ENCODE measurements around the gene SORCS3.

The SORCS3 gene

DNA sequence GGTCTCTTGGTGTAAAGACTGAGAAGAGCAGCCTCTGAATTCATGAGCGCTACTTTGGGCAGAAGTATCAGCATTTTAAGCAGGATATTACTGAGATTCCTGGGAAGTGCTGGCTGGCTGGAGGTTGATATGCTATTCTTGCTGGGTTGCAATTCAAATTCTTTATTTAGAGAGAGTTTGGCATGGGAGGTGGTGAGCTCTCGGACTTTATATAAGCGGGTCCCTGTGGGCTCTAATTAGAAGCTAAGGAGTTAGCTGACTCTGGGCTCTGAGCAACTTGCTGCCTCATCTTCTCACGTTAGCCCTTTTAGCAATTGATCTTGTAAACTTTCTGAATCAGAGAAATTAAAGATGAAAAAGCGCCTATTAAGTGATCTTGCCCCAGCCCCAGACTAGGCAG, 430.9 kb downstream of the SORCS3 start:
- no peak overlapping the region for H3K4me3 ChIP-seq (ENCODE audit: low read depth, low read length)

DNA sequence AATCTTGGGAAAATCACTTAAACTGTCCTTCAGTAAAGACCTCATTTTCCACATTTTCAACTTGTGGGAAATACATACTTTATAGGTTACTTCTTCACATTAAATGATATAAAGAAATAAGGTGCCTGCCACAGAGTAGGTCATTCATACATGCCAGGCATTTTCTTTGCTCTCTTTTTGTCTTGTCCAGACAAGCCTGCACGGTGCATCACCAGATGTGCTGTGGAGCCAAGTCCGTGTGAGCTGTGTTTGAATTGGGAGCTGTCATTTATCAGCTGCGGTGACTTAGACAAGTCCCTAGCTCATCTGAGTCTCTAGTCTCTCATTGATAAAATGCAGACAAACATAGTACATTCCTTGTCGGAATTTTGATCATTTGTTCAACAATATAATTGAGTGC, 432.9 kb downstream of the SORCS3 start:
- no peak overlapping the region for H3K4me3 ChIP-seq (ENCODE audit: low read depth, low read length)

DNA sequence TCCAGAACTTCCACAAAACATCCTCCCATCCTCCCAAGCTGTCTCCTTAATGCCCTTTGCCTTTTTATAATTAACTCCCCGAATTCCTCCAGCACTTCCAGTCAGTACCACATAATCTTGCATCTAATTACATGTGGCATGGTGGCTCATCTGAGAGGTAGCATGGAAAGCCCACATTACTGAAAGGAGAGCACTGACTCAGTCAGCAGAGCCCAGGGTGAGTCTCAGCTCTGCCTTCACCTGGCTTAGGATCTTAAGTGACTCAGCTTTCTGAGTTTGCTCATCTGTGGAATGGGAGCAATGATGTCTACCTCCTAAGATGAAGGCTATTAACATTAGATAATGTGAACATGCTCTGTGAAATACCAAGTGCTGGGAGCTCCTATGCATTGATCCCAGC, 433.9 kb downstream of the SORCS3 start:
- H3K4me3 ChIP-seq (ENCODE audit: low read depth, low read length) = no peak overlapping the region

DNA sequence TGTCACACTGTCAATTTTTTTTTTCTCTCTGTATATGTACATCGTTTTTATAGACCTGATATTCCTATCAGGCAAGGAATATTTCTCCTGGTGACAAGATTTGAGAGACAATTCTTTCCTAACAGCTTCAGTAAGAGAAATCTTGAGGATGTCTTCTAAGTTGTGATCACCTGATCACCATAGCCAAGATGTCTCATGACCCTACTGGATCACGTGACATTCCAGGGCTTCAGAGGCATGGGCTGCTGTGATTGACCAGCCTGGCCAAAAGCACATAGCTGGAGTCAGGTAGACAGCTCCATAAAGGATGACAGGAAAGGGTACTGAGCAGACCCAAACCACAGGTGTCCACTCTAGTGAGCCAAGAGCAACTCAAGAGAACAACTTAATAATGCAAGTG, 444.9 kb downstream of the SORCS3 start:
- no peak overlapping the region for H3K4me3 ChIP-seq (ENCODE audit: low read depth, low read length)

DNA sequence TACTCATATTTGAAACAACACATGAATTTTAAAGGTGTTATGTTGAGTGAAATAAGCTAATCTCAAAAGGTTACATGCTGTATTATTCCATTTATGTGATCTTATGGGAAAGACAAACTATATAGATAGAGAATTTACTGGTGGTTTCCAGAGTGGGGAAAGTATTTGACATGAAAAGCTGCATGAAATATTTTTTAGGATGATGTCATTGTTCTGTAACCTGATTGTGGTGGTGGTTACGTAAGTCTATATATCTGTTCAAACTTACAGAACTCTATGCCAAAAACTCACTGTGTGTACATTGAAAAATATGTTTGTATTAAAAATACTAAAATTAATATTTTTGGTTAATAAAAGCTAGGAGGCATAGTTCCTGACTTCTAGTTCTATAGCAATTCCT, 453.0 kb downstream of the SORCS3 start:
- H3K4me3 ChIP-seq (ENCODE audit: low read depth, low read length) = no peak overlapping the region

DNA sequence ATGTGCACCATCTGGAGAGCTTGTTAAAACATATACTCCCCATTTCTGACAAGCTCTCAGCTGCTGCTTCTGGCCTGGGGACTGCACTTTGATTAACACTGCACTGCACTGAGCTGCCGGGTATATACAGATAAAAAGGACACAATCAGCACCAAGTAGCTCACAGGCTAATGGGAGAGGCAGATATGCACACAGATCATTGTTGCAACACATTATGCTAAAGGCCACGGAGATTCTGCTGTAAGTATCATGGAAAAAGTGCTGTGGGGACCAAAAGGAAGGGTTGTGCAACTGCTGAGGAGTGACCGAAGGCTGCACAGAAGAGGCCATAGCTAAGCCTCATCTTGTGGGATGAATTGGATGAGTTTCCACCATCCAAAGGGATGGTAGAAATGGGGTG, 455.2 kb downstream of the SORCS3 start:
- H3K4me3 ChIP-seq (ENCODE audit: low read depth, low read length) = no peak overlapping the region

DNA sequence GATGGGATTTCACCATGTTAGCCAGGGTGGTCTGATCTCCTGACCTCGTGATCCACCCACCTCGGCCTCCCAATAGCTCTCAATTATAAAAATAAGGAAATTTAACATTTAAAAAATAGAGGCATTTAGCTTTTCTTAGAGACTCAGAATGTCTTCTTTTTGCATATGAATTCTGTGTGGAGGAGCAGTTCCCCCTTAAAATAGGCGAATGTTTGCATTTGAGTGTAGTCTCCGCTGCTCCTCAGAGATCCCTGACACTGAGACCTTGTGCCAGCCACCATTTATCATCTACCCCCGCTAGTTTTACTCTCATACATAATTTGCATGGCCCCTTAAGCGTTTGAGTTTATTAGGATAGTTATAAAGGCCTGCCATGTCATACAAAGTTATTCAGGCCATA, 461.9 kb downstream of the SORCS3 start:
- no peak overlapping the region for H3K4me3 ChIP-seq (ENCODE audit: low read depth, low read length)

DNA sequence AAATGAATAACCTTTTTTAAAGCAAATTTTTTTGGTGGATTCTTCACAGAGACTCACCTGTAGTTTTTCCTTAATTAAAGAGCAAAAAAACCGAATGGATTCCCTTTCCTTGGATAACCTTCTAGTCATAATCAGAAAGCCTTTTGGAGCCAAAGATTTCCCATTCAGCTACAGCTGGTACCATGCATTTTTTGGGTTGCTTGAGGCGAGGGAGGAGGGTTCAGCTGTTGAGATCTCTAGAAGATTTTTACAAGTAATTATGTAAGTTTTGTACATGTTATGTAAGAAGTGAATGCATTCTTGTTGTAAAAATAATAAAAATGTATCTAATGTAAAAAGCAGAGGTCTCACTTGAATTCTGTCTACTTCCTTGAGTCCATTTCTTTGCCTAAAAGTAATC, 463.2 kb downstream of the SORCS3 start:
- H3K4me3 ChIP-seq (ENCODE audit: low read depth, low read length) = no peak overlapping the region

DNA sequence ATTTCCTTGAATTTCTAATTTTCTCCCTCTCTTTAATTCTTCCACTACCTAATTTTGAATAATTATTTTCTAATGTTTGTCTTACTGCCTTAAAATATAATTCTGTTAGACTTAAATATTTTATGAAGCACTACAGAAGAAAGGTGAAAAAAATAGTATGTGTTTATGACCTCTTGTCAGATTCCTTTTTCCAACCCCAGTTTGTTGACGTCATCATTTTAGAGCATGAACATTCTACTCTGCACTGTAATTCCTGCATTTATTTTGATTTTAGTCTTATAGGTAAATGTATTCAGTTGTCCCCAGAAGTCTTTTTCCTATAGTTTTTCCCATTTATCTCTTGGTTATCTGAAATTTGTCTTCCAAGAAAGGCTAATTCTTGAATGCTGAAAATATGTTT, 468.1 kb downstream of the SORCS3 start:
- H3K4me3 ChIP-seq (ENCODE audit: low read depth, low read length) = no peak overlapping the region

DNA sequence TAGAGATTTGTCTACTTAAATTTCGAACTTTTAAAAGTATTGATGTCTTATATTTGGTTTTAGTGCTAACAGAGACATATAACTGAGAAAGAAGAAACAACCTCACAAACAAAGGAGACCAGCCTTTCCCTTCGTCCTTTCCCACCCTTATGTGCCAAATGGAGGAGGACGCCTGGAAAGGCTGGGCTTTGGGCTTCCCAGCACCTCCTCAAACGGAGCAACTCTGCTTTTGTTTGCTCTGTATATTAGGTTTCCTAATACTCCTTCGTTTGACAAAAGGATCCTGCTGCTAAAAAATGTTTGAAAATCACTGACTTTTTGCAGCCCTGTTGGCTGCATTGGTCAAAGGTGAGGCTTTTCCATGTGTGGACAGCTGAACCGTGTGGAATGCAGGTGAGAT, 471.8 kb downstream of the SORCS3 start:
- no peak overlapping the region for H3K4me3 ChIP-seq (ENCODE audit: low read depth, low read length)

DNA sequence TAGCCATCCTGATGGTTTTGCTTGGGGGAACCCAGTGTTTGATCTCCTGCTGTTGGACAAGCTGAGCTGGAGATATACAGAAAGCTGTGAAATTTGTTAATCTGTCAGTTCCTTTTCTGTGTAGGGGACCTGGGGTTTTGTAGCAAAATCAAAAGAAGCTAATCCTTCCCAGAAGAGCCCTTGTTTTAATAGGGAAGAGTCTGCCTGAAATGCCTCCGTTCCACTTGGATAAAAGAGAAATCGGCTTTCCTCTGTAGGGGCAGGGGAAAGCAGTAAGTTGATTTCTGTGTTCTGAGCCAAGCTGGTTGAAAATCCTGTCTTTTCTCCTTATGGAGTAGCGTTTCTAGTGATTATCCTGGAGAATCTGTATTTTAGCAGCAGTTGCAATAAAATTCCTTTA, 472.6 kb downstream of the SORCS3 start:
- H3K4me3 ChIP-seq (ENCODE audit: low read depth, low read length) = no peak overlapping the region

DNA sequence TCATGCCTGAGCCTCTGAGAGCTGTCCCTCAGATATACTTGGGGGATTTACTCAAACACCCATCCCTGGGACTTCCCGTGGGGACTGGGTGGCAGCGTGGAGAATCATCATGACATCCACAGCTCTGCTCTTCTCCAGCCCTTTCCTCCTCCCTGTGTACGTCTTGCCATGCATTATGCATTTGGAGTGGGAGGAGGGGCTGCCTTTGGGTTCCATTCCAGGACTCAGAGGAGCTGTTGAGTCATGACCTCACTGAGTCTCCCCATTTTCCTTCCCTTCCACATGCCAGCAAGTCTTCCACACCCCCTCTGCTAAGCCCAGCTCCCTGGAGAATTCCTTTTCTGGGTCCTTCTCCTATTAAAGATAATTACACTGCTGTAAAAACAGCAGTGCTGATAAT, 480.7 kb downstream of the SORCS3 start:
- no peak overlapping the region for H3K4me3 ChIP-seq (ENCODE audit: low read depth, low read length)

DNA sequence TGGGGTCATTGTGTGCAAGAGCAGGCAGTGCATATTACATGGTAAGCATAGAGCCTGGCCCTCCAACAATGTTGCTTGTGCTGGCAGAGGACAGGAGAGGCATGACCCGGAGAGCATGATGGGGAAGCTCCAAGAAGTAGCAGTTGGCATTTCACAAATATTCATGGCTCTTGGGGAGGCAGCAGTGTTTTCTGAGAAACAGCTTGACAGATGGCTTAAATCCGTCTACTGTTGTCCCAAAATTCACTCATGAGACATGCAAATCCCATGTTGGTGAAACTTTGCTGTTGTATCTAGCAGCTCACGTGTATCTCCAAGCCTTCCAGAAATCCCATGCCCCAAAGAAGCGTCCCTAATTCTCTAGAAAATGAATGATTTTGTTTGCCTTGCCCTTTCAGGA, 487.0 kb downstream of the SORCS3 start:
- no peak overlapping the region for H3K4me3 ChIP-seq (ENCODE audit: low read depth, low read length)

DNA sequence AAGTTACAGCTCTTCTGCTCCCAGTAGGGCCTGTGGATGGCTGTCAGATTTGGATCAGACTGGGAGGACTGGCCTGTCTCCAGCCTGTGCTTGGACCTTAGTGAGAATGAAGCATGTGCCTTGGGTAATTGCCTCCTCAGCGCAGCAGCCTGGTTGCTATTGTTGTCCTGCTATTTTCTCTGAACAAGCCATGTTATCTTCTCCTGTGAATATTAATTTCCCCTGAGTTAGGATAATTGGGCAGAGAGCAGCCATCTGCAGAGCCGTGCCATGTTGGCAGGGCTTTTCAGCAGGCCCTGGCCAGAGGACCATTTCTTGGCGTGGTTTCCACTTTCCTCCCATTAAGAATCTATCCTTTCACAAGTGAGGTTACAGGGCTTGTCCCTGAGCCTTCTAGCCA, 497.3 kb downstream of the SORCS3 start:
- H3K4me3 ChIP-seq (ENCODE audit: low read depth, low read length) = no peak overlapping the region

DNA sequence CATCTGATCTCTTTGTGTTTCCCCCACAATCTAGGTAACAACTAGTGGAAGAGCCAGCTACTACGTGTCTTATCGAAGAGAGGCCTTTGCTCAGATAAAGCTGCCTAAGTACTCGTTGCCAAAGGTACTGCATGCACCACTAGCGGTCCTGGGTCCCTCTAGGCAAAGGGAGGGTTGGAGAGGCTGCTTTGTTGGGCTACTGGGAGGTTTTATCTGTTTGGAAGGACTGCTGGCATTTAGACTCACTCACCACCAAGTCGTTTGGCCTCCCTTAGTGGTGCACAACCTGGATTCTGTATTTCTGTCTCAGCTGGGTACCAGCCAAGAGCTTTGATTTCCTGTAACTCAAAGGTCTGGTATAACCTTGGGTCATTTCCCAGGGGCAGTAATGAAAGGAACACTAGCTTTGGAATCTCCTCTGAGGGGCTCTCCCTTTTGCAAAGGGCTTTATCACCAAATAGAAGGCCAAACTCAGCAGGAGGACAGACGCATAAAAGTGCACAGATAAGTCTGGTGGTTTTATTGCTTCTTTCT, 498.3 kb downstream of the SORCS3 start:
- H3K4me3 ChIP-seq (ENCODE audit: low read depth, low read length) = no peak overlapping the region

DNA sequence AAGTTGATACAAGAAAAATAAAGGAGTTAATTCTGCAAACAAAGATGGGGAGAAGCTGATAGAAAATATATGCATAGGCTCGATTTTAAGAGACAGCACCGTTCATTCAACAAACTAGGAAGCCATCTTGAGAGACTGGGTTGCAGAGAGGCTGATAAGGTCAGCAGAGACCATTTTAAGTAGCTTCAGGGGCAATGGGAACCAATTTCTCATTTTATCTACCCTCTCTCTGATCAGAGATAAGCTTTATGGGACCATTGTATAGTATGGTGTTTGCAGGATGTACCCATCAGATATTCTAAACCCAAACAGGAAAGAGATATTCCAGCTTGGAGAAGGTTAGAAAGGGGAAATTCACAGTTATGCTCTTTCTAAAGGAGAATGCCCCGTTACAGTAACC, 499.5 kb downstream of the SORCS3 start:
- H3K4me3 ChIP-seq (ENCODE audit: low read depth, low read length) = no peak overlapping the region

DNA sequence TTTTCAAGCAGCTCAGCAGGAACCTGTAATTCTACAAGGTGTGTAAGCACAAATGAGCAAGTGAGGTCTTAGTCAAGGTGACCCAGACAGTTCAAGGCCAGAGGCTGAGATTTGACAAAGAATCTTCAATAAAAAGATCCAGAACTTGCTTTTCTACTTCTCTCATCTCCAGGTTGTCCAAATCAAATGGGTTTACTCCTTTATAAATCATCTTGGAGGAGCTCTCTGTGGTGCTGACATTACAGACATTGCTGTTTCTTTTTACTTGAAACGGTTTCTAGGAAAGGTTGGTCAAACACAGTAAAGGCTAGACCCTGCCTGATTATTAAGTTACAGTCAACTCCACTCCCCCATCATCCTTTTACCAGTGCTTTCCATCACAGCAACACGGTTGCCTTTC, 504.6 kb downstream of the SORCS3 start:
- no peak overlapping the region for H3K4me3 ChIP-seq (ENCODE audit: low read depth, low read length)

DNA sequence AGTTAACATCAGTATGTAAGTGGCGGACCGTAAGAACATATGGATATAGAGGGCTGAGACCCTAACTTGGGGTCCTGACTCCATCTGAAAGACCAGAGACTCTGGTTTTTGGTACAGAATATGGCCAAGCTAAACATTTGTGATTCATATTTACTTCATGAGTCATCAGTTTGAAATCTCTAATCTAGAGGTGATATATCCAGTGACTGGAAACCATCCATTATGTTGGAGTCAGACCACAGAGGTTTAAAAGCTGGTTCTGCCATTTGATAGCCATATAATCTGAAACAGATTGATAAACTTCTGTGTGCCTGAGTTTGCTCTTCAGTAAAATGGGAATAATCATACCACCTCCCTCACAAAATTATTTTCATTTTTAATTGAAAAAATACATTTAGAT, 505.3 kb downstream of the SORCS3 start:
- no peak overlapping the region for H3K4me3 ChIP-seq (ENCODE audit: low read depth, low read length)

DNA sequence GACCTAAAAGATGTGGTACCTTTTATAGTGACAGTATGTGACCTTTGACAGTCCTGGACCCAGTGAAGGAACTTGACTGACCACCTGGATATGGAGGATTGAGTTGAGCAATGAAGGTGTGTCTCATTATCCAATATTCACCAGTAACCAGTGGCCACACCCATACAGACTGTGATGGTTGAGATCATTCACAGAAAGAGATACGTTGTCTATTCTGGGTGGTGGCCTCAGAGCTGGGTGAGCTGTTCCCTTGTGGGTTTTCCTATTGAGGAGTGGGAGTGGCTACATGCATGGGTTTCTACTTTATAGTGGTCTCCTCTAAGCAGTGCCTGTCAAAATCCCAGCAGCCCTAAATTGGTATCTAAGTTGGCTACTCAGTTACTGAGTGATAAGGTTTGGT, 507.4 kb downstream of the SORCS3 start:
- no peak overlapping the region for H3K4me3 ChIP-seq (ENCODE audit: low read depth, low read length)

DNA sequence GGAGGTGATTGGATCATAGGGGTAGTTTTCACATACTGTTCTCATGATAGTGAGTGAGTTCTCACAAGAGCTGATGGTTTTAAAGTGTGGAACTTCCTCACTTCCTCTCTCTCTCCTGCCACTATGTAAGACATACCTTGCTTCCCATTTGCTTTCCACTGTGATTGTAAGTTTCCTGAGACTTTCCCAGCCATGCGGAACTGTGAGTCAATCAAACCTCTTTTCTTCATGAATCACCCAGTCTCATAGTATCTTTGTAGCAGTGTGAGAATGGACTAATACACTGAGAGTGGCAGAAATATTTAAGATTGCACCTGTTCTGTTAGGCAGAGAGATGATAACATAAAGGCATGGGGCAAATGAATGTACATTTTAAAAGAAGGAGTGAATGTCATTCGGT, 507.8 kb downstream of the SORCS3 start:
- H3K4me3 ChIP-seq (ENCODE audit: low read depth, low read length) = no peak overlapping the region

DNA sequence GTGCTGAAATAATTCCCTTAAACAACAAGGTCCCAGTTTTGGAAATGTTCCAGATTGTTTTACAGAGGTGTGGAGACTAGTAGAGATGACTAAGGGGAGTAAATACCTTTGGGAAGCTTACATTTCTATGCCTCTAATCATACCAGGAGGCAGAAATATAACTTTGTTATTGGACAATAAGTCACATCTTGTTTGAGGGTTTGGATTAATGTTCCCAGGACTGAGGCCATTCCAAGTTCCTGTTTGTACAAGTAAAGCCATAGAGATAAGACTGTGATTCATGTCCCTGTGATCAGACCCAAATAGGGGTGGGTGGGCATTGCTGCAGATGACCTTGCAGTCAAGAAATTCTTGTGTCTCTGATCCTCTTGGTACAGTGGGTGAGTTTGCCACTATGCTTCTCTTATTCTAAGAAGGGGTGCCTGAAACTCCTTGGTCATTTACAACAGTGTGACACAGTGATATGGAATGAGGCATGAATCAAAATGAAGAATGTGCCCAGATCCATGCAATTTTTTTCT, 508.3 kb downstream of the SORCS3 start:
- H3K4me3 ChIP-seq (ENCODE audit: low read depth, low read length) = no peak overlapping the region

DNA sequence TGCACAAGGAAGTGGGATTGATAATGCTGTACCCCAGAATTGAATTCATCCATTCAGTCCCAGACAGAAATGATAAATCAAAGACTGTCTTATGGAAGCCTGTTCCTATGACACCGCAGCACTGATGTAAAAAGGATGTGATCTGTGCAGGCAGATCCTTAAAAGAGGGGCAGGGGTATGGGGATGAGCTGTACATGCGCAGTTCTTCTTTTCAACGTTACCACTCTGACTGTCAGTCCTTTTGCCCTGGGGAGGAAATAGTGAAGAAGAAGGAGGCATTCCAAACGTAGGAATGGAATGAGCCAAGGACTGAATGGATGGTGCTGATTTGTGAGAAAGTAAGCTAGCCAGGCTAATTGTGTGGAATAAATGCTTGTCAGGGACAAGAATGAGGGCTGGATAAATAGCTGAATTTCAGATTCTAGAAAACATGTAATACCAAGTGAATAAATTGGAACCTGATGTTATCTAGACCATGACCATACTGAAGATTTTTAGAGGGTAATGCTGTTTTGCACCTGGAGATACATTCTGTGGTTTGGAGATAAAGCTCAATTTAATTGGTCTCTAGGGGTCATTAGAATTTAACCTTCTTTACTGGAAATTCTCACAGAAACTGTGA, 509.3 kb downstream of the SORCS3 start:
- no peak overlapping the region for H3K4me3 ChIP-seq (ENCODE audit: low read depth, low read length)

DNA sequence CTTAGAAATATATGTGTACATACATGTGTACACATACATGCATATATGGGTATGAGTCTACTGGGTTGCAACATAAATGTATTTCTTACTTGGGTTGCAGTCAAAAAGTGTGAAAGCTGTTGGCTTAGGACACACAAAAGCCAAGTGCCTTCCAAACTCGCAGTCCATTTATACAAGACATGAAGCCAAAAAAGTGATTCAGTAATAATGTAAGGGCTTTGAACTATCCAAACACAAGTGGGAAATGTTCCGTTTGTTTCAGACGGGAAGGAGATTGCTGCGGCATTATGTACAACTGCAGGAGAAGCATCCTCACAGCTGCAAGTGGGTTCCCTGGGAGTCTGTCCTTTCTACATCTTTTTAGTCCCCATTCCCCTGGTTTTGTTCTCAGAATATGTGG, 513.6 kb downstream of the SORCS3 start:
- H3K4me3 ChIP-seq (ENCODE audit: low read depth, low read length) = no peak overlapping the region
